HG03439 (cell line): Measurements from ENCODE around the gene RASGEF1B.

Experiments used
- ATAC-seq: cut with Tn5 transposase; IDR thresholded peaks from one replicate; pipeline ENCODE4 v1.9.1; 2021; ENCODE audit warnings: mild to moderate bottlenecking, moderate library complexity; ENCODE audit not compliant: unreplicated experiment

RASGEF1B gene

DNA sequence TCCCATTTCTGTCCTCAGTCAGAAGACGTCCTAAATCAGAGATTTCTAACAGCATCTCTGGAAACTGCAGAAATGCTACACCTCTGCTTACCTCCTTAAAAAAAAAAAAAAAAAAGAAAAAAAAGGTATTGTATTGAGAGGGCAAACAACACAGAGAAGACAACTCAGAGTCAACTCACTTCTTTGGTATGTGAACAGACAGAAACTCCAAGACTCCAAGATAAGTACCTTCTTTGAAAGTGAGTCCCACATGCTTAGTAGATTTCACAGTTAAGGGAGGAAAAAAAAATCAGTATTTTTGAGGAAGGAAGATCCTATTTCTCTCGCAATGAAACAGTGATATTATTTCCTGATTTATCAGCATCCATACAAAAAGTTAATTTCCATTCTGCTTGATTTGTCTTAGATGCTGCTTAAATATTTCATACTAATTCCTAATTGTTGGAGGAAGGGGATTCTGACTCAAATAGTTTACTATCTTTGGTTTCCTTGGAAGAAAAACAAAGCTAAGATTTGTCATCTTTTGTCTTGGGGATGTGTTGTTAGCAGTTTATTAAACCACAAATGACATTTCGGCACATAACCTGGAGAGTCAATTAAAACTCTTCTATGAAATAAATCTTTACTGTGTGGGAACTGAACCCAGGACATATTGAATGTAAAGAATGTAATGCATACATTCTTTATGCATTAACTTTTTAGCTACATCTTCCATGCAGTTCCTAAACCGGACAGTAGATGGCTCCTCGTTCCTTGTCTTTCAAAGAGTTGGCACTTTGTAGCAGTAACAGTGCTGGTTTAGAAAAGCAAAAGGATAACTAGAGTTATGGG, 4.7 kb downstream of the RASGEF1B start:
- no peak for ATAC-seq

DNA sequence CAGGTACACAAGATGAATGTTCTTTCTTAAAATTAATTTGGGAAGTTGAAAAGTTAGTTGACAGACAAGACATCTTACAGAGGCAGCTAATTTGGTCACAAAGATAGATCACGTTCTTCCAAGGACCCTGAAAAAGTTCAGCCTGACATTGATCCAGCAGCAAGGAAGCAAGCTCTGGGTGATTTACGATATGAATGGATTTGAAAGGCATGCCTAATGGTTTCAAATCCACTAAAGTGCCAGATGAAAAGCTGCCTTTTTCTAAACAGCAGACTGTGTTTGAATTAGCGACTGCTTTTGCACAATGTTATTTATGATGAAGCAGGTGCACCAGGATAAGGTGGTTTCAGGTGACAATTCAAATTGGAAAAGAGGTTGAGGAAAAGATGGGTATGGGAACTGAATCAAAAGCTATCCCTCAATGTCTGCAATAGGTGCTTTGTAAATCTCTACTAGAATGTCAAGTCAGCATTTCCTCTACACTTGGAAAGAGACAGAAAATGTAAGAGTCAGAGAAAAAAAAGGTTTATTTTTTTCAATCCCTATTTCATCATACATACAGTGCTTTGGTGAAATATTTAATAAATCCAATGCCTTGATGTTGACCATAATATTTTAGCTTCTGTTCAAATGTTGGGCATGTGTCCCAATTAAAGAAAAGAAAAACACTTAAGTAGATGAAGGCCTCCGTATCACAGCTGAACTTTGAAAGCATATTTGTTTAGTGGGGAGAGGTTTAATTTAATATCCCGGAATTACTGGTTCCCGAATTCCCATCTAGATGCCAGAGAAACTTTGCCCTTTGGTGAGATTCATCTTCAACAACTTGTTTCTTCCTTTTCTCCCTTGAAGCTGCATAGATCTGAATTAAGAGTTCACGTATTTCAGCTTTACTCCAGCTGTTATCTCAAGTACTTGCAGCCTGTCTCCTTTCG, 6.0 kb downstream of the RASGEF1B start:
- no peak for ATAC-seq

DNA sequence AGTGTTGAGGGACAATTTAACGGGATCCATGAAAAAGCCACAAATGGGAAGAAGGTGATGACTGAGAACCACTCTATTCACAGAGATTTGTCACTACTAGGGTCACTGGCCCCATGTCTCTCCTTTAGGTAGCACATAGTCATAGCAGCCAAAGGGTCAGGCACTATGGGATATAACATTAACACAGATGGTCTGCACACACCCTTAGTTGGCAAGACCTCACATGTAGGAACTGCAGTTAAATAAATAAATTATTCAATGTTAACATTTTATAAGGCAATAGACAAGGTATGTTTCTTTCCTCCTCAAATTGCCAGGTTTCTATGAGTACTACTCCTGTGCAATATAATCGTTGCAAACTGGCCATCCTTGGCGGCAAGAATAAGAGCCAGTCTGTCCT, 10.9 kb downstream of the RASGEF1B start:
- no peak for ATAC-seq

DNA sequence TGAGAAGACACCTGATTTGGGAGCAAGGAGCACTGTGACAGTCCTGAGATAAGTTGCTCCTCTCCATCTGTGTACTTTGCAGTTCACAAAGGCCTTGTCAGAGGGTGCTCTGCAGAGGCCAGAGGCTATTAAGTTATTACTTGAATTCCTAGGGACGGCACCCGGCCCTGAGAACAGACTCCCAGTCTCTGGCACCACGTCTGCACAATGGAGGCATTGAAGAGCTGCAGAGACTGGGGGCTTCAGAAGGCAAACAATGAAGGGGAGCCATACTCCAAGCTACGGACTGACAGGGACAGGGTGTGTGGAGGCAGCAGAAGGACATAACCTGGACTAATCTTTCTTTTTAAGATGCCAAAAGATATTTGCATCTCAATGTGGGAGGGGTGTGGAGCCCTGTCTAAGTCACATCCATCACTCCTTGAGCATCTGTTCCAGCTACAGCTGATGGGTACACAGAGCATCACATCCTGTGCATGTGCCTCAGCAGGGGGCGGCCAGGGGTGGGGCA, 11.5 kb downstream of the RASGEF1B start:
- ATAC-seq = no peak

DNA sequence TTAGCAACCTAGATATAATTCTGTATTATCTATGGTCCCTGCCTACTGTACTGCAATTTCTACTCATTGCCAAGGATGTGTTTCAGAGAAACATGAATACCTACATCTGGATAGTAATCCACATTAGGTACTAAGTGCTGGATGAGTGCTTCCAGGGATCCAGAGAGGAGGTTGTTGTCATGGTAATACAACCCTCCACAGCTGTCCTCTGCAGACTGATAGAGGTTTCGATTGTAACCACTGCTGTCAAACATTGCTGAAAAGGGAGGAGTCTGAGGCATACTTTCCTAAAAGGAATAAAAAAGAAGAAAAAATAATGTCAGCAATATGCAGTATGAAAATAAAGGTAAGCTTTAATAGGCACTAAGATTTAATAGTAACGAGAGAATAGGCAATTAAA, 12.5 kb downstream of the RASGEF1B start:
- ATAC-seq = no peak

DNA sequence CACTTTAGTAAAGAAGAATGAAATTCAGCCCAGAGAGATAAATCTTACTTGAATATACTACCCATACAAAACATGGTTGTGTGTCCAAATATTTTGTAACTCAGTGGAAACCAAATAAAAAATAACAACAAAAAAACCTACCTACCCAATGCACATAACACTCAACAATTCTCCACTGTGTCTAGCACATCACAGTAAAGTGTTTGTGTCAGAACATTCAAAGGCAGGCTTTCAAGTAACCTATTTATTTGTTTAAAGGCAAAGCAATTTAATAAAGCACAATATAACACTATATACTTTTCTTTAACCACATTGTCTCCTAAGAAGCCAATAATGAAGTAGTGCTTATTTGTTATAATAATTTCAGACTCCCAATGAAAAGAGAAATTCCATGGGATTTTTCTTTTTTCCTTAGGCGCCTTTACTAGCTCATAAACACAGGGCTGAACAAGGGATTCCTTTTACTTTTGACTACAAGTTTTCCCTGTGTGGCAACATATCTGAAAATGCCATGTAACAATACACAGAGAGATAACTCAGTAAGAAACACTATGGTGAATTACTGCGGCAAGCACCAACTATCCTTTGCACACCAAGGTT, 13.7 kb downstream of the RASGEF1B start:
- no peak for ATAC-seq

DNA sequence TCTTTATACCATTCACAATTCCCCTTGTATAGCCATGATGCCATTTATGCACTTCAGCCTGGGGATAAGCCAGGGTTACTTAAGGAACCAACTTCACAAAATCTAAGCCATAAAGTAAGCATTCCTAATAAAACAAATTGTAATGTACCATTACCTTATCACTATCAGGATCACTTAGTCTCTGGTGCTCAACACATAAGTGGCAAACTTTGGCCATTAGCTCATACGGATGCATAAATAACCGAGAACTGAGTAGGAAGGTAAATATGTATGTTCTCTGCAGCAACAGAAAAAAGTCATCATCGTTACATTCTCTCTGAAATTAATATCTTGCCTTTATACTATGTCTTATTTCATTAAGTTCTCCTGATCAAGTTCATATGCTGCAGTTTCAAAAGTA, 14.4 kb downstream of the RASGEF1B start:
- no peak for ATAC-seq

DNA sequence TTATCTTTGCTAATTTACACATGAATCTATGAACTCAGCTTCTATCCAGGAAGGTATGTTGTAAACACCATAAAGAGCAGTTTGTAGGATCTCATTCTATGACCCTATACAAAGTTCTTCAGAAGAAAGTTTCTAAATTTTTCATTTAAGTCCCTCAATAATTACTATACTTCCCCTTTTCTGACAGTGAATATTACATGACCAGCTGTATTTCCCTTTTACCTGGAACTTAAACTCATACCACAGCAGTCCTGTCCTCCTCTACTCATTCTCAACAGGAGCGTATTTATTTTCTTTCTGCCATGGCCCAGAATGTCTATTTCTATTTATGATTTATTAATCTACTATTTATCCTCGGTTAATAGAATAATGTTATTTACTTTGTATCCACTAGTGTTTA, 15.8 kb downstream of the RASGEF1B start:
- no peak for ATAC-seq

DNA sequence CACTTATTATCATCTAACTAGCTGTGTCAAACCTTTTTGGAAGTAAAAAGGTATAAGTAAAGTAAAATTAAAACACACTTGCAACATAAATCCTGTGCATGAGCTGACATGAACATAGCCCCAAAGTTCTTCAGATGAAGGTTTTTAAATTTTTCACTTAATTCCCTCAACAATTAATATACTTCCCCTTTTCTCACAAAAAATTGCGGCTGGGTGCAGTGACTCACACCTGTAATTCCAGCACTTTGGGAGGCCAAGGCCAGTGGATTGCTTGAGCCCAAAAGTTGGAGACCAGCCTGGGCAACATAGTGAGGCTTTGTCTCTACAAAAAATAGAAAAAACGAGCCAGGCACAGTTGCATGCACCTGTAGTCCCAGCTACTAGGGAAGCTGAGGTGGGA, 16.8 kb downstream of the RASGEF1B start:
- ATAC-seq = no peak

DNA sequence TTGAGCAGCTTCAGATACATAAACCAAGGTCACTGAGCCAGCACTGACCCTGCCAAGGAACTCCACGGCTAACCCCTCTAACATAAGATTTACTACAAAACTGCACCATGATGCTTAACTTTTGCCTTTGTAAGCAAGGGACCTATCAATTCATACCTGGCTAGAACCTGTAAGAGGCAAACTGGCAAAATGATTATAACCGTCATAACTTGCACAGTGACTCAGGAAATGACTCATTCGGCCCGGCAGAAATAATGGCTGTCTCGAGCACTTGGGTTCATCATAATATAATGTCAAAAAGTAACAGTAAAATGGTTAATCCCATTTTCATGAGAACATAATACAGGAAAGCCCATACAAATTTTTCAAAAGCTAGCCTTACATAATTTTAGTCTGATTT, 17.2 kb downstream of the RASGEF1B start:
- ATAC-seq = no peak

DNA sequence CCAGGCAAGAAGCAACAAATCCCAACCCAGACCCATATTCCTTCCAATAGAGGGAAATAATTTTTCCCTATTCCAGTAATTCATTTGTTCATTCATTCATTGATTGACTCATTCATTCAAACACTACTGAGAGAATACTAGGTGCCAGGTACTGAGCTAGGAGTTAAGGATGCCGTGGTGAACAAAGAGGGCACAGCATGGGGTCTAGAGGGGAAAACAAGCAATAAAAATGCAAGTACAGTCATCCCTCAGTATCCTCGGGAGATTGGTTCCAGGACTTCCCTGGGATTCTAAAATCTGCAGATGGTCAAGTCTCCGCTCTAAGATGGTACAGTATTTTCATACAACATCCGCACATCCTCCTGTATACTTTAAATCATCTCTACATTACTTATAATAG, 18.7 kb downstream of the RASGEF1B start:
- ATAC-seq = no peak

DNA sequence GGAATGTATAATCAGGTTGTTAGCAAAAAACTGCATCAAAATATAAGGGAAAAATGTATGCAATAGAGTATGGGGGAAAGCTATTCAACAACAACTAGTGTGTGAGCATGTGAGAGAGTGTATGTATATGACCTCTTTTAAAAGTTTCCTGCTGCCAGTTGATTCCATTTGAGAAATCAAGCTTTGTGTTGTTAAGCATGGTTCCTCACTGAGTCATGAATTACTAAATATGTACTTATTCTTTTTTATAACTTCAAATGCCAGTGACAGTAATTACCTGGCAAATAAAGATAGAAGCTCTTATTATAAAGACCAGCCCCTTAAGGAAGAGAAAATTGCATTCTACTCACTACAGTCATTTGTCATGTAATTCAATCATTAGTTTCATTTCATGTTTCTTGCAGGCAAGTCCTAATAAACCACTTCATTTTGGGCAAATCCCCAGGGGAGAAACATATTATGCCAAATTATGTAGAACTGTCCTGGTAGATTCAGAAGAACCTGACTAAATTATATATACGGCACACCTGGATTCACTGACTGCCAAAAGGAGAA, 19.2 kb downstream of the RASGEF1B start:
- no peak for ATAC-seq

DNA sequence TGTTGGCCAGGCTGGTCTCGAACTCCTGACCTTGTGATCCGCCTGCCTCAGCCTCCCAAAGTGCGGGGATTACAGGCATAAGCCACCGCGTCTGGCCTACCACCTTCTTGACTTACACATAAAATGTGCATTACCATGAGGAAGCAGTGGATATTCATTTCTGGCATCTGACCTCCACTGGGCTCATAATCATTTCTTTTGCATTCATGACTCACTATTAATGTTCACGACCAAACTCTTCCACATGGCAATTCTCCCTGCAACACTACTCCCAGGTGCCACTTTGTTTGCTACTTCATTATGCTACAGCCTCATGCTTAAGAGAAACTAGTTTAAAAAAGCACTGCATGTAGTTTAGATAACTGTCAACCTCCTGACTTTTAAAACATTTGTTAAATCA, 22.7 kb downstream of the RASGEF1B start:
- no peak for ATAC-seq

DNA sequence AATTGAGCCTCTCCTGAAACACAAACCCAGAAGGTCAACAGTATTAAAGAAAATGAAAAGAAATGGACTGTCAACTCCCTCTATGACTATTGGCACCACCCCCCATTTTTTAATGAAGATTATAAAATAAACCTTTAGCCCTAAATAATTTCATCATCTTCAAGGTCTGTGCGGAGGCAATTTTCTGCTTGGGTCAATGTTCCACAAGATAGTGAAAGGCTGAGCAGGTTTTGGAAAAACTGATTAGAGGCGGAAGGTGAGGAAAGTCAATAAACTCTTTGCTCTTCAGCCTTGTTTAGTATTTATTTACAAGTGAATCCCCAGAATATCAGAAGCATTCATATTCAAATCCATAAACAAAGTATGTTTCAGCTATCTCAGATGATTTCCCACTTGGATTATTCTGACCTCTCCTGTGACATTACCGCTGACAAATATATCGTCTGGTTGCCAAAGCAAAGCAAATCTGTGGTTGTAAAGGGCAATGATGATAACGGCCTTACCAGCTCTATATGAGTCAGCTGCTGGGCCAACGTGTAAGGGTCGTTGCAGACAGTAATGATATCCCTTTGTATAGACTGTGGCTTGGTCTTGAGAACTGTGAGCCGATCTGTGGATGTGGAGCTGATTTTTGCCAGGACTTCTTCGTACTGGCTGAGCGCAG, 24.0 kb downstream of the RASGEF1B start:
- ATAC-seq = no peak

DNA sequence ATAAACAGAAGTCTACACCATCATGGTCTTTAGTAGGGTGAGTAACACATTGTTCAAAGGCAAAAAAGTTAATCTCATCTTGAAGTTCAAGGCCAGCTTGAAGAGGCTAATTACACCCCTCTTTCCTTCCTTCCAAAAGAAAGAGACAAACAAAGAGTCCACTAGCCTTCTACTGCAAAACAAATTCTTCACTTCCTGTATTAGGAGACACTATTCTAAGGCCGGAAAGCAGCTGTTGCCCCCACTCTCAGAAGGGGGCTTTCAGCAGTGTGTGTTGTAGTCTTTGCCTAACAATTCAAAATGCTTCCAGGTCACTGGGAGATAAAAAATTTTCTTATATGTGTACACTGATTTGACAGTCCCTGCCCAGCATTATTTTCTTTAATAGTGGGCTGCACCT, 25.1 kb downstream of the RASGEF1B start:
- ATAC-seq = no peak

DNA sequence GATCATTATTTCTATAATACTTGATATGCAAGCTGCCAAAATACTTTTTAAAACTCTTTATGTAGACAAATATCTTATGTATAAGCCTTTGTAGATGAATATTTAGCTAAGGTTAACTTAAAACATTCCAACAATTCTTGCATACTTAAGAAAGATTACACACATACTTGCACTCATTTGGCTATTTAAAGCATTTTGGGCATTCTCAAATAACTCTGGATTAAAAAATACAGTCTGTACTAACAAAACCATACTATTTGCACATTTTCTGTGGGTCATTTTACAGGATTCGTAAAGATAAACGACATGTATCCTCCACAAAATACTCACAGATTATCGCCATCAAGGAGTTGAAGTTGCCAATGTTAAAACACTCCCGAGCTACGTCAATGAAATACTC, 26.5 kb downstream of the RASGEF1B start:
- ATAC-seq = no peak

DNA sequence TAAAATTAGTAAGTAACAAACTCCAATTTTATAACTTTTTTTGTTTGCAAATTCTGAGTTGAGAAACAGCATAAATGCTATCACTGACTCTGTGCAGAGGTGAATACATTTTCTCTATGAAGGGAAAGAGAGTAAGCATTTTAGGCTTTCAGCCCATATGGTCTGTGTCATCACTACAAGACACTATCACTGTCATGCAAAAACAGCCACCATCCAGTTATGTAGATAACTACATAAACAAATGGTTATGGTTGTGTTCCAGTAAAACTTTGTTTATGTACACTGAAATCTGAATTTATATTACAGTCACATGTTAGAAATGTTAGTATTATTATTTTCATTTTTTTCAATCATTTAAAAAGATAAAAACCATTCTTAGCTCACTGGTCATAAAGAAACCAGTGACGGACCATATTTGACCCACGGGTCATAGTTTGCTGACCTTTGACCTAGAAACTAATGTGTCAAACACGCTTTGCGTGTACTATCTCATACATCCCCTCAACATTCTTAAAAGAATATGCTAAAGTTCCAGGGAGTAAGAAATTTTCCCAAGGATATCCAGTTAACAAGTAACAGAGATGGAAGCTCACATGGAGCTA, 29.1 kb downstream of the RASGEF1B start:
- ATAC-seq = no peak

DNA sequence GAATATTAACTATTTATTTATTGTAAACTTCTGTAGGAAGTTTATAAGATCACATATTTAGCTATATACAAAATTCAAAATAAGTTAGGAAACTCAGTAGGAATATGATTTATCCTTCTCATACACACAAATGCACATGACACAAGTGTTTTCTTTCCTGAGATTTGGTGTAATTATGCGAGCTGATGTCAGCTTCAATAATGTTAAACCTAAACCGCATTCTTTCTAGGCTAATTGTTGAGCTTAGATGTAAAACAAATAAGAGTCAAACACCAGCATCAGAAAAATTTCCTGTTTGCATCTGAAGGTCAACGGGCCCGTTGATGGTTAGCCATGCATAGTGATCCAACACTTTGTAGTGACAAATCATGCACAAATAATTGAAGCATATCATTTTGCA, 30.8 kb downstream of the RASGEF1B start:
- no peak for ATAC-seq

DNA sequence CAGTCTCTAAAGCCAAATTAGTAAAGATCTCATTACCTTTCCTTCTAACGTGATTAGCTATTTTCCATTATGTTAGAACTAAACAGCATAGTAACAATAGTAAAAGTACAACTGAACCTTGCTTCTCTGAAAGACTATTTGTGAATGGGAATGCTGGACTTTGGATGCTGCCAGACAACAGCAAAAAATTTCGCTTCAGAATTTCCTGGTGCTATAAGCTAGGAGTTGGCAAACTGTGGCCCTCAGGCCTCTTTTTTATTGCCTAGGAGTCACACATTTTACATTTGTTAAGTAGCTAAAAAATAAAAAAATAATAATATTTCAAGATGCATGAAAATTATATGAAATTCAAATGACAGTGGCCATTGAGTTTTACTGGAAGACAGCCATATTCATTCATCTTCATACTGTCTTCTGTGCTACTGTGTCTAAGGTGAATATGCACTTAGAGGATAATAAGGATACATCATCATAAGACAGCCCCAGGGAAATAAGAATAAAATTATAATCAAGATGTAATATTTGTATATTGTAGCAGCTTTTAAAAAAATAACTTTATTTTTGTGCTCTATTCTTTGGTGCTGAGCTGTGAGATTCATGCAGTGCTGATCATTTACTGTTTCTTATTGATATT, 34.6 kb downstream of the RASGEF1B start:
- ATAC-seq = no peak

DNA sequence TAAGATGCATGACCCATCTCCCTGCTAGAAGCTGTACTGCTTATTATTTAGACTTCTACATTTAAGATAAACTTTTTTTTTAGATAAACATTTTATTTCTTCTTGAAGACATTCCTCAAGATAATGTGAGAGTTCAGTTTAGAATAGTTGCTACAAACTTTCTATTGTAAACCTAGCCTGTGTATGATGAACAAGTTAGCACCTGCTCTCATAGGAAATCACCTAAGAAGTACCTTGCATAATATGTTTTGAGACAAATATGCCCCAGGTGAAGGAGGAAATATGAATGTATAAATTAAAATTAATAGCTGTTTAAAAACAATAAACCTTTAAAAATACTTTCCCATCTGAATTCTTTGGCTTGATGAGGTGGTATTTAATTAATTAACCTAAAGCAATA, 35.6 kb downstream of the RASGEF1B start:
- no peak for ATAC-seq
